ENCODE measurements around the gene EOLA1.
"Not testable (repeated sequence)": the region's sequence is repeated elsewhere in the genome, so short reads cannot be mapped to it uniquely, and the experiment has no call there.

The EOLA1 gene

DNA sequence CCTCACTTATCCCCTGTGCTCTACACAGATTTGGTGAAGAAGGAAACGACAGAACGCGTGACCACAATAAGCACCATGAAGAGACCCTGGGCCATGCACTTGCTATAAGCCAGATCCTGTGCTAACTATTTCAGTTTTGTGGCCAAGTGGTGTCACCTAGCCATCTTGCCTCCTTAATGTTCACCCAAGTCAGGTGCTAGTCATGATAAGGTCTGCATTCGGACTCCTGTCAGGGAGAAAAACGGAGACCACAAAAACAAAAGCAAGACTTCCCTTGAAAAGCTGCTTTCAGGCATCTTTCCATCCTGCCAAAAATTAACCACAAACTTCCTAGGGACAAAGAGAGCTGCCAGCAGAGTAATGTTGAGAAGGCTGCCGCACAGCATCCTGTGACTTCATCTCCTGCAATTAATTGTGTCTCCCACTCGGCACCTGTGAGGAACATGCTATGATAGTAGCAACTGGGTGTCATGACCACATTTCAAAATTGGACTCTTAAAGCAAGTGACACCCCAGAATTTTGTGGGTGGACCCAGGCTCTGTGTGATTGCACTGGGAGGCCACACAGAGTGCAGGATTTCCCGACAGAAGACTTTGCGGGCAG, 26.9 kb upstream of the EOLA1 start:
- DNase-seq (ENCODE audit: low read depth) = no peak

DNA sequence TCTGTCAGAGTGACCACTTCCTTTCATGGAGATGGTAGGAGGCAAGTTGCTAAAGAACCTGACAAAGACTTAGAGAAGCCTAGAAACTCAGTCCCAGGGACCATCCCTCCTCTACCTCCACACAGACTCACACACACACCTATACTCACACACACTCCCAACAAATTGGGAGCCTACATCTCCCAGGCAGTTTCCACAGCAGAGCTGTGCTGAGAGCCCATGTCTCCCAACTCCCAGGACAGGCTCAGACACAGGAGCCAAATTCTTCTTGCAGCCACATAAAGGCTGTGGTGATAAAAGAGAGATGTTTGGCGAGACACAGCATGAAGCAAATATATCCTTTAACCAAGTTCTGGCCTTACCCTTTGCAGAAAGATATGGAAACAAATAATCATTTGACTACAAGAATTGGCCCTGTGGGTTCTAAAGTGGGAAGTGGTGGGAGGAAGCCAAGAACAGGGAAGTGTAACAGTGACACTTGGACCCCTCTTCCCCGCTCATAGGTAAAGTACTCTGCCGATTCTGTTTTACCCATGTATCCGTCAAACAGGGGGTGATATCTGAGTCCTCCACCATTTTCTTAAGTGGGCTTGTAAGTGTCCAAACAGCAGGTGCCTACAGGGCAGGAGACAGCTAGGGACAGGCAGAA, 24.7 kb upstream of the EOLA1 start:
- DNase-seq (ENCODE audit: low read depth) = no peak

DNA sequence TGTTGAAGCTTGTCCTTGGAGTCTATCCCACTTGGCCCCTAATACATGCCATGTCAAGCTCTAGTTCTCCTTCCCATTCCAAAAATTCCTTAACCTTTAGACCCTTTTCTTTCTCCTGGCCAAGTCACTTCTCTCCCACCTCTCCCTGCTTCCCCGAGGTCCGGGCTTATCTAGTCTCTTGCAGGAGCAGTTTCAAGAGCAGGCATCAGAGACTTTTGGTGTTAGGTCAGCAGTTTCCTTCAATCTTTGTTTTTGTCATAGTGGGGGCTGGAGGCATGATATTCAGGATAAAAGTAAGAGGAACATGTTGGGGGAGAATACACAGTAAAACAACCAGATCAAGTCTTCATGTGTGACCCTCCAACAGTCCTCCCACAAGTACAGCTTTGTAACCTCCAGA, 24.2 kb upstream of the EOLA1 start:
- DNase-seq (ENCODE audit: low read depth) = no peak

DNA sequence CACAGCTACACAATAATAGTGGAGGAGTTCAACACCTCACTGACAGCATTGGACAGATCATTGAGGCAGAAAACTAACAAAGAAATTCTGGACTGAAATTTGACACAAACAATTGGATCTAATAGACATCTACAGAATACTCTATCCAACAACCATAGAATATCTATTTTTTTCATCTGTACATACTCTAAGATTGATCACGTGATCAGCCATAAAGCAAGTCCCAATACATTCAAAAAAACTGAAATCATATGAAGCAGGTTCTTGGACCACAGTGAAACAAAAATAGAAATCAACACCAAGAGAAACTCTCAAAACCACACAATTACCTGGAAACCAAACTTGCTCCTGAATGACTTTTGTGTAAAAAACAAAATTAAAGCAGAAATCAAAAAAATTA, 23.5 kb upstream of the EOLA1 start:
- DNase-seq (ENCODE audit: low read depth) = no peak

DNA sequence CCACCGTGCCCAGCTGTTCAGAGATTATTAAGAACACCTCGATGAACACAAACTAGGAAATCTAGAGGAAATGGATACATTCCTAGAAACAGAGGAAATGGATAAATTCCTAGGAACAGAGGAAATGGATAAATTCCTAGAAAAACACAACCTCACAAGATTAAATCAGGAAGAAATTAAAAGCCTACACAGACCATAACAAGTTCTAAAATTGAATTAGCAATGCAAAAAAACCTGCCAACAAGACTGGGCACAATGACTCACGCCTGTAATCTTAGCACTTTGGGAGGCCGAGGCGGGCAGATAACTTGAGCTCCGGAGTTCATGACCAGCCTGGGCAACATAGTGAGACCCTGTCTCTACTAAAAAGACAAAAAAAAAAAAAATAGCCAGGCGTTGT, 22.6 kb upstream of the EOLA1 start:
- no peak for DNase-seq (ENCODE audit: low read depth)

DNA sequence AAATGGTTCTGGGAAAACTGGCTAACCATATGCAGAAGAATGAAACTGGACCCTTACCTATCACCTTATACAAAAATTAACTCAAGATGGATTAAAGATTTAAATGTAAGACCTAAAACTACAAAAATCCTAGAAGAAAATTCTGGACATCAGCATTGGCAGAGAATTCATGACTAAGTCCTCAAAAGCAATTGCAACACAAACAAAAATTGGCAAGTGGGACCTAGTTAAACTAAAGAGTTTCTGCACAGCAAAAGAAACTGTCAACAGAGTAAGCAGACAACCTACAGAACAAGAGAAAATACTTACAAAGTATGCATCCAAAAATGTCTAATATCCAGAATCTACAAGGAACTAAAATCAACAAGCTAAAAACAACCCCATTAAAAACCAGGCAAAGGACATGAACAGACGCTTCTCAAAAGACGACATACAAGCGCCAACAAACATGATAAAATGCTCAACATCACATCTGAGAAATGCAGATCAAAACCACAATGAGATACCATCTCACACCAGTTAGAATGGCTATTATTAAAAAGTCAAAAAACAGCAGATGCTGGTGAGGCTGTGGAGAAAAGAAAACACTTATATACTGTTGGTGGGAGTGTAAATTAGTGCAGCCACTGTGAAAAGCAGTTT, 20.1 kb upstream of the EOLA1 start:
- DNase-seq (ENCODE audit: low read depth) = not testable (repeated sequence)

DNA sequence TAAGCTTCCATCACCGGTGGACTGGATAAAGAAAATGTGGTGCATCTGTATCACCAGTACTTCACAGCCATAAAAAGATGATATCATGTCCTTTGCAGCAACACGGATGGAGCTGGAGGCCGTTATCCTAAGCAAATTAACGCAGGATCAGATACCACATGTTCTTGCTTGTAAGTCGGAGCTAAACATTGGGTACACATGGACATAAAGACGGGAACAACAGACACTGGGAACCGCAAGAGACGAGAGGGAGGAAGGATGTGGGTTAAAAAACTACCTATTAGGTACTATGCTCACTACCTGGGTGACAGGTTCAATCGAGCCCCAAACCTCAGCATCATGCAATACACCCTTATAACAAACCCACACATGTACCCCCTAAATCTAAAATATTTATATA, 19.4 kb upstream of the EOLA1 start:
- no peak for DNase-seq (ENCODE audit: low read depth)

DNA sequence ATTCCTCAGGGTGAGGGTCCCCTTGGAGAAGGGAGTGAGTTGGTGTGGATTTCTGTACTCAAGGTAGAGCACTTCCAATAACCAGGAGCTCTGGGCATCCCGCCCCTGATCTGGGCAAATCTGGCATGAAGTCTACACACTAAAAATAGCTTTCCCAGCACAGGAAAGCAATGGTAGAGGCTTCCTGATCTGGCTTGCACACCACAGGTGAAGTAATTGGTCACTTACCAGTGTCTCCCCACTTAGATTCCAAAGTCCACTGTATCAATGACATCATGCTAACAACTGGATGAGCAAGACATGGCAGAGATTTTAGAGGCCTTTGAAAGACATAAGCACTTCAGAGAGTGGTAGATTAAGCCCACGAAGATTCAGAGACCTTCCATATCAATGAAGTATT, 17.9 kb upstream of the EOLA1 start:
- no peak for DNase-seq (ENCODE audit: low read depth)

DNA sequence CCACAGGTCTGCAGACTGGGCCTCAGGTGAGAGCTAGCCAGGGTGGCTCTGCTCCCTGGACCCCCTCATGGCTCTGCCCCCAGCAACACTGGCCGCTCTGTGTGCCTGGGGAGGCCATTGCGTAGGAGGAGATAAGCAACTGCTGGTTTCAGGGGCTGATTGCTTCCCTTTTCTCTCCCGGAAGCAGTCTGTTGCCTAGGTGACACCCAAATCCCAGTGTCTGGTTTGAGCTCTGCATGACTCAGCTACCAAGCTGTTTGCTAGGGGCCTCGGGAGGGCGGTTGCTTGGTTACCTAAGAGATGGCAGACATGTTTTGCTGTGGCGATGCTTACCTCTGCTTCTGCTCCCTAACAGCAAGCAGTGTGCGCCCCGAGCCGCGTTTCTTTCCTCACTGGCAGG, 15.4 kb upstream of the EOLA1 start:
- peak; percentile 45 for DNase-seq (ENCODE audit: low read depth)

DNA sequence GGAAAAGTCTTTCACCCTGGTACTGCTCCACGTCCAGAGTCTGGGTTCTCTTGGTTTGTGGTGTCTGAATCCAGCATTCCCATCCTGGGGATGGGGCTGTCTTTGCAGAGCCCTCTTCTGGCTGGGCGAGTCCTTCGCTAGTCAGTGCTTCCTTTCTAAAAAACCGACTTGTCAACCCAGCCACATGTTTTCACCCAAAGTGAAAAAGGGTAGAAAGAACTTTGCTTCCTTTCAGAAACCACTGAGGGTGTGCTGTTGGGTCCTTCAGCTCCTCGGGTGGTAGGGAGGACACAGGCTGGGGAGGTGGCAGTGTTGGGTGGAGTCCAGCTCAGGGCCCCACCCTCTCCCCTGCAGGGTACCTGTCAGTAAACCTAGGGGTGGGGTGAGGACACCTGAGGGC, 14.9 kb upstream of the EOLA1 start:
- DNase-seq (ENCODE audit: low read depth) = not testable (repeated sequence)

DNA sequence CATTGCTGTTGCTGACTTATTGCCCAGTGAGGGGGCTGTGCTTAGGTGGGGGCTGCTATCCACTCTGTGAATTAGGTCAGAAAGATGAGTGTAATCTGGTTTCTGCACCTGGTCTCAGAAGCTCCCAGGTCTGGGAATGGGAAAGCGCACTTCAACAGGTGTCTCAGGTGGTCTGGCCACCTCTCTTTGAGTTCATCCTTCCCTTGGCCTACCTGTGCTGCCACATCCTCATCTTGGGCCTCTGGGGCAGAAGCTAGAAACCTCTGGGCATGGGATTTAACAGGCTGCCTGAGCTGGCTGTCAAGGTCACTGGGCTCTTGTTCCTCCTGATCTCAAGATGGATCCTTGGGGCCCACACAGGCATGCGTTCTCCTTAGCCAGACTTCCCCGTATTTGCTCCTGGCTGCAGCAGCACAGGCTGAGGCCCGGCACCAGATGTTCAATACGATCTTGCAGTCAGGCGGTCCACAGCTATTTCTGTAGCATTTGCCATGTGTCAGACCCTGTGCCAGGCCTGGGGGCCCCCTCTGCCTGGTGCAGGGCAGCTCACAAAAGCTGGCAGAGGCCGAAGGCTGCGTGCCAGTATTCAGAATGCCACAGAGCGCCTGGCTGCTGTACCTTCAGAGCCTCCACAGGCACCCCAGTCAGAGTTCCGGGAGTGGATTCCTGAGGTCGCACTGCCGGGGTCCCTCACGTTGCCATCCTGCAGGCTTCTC, 14.3 kb upstream of the EOLA1 start:
- not testable (repeated sequence) for DNase-seq (ENCODE audit: low read depth)

DNA sequence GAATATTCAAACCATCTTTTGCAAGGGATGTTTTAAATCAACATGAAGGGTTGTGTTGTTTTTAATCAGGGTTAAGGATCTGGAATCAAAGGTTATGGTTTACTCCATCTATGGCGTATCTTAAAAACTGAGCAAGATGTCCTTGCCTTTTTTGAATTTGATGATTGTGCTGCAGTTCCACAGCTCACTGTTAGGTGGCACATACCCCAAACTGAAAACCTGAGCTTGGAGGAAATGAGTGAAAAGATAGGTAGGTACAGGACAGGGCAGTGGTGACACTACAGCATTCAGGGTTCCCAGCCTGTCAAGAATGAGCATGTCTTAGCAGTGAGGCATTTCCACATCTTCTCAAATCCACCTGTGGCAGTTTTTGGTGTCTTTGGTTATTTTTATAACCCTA, 13.1 kb upstream of the EOLA1 start:
- DNase-seq (ENCODE audit: low read depth) = no peak

DNA sequence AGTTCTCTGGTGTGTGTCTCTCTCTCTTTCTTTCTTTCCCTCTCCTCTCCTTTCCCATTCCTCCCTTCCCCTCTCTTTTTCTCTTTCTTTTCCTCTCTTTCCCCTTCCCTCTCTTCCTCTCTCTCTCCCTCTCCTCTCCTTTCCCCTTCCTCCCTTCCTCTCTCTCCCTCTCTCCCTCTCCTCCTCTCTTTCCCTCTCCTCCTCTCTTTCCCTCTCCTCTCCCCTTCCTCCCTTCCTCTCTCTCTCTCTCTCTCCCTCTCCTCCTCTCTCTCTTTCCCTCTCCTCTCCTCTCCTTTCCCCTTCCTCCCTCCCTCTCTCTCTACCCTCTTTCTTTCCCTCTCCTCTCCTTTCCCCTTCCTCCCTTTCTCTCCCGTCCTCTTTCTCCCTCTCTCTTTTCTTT, 12.4 kb upstream of the EOLA1 start:
- DNase-seq (ENCODE audit: low read depth) = no peak

DNA sequence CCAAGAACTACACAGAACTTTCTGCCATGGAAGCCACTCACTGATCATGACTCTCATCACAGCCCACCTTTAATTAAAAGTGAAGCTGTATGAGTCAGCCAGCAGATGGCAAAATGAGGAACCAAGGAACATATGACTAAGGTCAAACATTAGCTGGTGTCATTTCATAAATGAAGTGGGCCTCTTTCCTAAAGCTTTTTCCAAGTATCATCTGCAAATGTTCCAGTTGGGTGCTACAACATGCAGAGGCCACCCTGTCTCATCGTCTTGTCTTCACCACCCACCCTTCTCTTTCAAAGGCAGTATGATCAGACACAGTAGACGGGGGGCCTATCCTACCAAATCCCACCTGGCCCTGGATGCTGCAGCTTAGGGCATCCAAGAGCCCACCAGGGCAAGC, 9.2 kb upstream of the EOLA1 start:
- no peak for DNase-seq (ENCODE audit: low read depth)

DNA sequence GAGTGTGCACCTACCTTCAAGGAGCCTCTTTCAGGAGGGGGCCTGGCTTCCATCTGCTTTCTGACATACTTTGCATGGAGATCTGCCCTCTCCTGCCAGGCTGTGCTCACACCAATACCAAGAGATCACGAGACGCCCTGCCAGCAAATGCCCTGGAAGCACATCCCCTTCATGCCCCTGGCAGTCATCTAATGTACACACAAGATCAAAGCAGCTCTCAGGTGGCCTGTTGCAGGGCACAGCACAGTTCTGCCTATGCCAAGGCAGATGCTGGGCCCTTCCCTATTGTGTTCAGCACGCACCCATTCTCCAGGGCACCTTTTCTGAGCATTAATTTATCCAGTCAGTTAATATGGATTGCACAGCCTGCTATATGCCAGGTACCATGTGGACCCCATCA, 7.9 kb upstream of the EOLA1 start:
- not testable (repeated sequence) for DNase-seq (ENCODE audit: low read depth)

DNA sequence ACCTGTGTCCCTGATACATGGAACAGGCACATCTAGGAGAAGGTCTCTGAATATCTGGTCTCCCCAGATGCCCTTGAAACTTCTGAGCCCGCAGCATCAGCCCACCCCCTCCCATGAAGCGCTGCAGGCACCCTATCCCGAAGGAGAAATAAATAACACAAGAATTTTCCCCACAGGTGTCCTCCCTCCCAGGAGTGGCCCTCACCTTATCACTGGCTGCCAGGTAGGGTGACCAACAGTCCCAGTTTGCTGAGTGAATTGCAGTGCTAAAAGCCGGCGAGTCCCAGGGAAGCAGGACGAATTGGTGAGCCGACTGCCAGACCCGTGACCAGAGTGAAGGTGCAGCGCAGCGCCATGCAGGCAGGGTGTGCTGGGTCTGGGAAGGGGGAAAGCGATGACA, 6.8 kb upstream of the EOLA1 start:
- not testable (repeated sequence) for DNase-seq (ENCODE audit: low read depth)

DNA sequence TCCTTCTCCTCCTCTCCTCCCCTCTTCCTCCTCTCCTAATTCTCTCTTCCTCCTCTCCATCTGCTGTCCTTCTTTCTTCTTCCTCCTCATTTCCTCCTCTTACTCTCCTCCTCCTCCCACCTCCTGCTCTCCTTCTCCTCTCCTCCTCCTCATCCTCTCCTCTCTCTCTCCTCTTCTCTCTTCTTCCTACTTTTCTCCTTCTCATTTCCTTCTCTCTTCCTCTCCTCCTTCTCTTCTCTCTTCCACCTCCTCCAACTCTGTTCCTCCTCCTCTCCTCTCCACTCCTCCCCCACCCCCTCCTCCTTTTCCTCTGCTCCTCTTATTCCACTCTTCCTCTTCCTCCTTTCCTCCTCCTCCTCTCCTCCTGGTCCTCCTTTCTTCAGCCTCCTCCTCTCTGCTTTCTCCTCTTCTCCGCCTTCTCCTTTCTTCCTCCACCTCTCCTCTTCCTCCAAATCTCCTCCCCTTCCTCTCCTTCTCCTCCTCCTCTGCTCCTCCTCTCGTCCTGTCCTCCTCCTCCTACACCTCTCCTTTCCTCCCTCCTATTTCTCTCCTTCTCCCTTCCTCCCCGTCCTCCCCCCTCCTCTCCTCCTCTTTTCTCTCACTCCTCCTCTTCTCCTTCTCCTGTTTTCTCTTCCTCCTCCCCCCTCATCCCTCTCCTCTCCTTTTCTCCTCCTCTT, 5.7 kb upstream of the EOLA1 start:
- not testable (repeated sequence) for DNase-seq (ENCODE audit: low read depth)

DNA sequence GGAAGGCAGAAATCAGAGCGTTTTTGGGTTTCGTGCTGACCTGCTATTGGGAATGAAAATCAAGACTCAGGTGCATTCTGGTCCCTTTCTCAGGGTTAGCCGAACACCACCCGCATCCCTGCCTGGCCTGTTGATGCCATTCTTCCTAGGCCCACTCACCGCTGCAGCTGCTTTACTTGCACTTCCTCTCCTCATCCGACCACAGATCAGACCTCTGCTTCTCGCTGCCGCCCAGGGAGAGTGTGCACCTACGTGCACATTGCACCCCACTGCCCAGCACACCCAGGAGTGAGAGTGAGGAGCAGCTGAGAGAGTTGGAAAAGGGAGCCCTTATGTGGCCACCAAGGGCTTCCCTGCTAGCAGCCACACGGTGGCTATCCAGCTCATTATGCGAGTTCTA, 3.3 kb upstream of the EOLA1 start:
- not testable (repeated sequence) for DNase-seq (ENCODE audit: low read depth)

DNA sequence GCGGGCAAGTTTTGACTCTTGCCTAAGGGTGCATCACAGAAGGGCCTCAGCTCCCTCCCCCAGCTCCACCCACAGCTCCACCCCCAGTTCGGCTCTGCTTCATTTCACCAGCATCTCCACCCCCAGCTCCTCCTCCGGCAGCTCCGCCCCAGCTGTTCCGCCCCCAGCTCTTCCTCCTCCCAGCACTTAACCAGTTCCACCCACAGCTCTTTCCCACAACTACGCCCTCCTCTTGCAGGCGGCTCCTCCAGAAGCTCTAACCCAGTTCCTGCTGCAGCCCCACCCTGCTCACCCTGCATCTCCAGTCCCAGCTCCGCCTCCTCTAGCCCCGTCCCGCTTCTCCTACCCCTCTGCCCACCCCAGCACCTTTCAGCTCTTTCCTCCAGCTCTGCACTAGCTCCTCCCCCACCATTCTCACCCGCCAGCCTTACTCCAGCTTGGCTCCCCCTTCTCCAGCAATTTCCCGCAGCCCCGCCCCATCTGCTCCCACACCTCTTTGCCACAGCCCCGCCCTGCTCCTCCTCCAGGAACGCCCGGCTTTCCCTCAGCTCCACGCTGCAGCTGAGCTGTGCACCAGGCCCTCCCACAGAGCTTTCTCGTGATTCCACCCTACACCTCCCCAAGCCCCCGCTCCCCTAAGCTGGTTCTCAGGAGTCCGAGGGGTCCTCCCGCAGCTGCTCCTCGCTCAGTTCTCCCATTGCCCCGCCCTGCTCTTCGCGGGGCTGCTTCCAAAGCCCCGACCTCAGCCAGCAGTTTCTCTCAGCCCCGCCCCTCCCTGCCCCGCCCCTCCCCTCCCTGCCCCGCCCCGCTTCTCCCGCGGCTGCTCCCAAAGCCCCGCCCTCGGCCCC, 1.3 kb upstream of the EOLA1 start:
- peak; percentile 73 for DNase-seq (ENCODE audit: low read depth)

DNA sequence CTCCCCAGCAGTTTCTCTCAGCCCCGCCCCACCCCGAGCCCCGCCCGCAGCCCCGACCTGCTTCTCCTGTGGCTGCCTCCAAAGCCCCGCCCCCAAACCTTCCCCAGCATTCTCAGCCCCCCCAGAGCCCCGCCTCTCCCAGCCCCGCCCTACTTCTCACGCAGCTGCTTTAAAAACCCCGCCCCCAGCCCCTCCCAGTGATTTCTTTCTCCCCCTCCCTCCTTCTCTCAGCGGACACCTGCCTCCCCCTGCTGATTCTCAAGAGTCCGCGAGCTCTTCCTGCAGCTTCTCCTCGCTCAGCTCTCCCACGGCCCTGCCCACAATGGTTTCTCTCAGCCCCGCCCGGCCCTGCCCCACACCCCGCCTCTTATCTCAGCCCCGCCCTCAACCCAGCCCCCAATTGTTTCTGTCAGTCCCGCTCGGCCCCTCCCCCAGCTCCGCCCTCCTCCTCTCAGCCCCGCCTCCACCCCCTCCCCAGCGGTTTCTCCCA, 636 bp upstream of the EOLA1 start:
- DNase-seq (ENCODE audit: low read depth) = peak; percentile 84

DNA sequence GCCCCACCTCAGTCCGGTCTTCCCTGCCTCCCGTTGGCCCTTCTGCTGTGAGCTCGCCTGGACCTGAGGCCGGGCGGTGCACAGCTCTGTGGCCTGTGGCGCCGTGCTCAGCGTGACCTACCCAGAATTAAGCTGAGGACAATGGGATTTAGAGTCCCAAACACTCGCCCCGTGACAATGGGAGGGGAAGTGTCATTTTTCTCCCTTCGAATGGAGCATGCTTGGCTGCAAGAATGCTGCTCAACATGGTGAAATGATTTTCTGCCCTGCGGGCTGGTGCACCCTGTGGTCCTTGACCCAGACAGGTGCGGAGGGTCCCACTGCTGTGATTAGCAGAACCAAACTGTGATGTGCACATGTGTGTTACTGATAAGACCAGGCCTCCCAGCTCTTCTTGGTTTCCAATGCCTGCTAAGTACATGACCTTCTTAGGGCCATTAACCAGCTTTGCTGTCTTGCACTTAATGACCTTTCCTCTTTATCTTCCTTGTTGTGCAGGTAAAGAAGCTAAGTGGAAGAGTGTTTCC, 772 bp downstream of the EOLA1 start:
- DNase-seq (ENCODE audit: low read depth) = no peak

All from stimulated activated CD8-positive, alpha-beta memory T cell treated with anti-CD3 and anti-CD28 coated beads, Interleukin-12 subunit alpha, Interleukin-12 subunit beta, amount 100 ng/mL, for 1 hour (primary cell).